Stimulated activated CD8-positive, alpha-beta memory T cell treated with anti-CD3 and anti-CD28 coated beads, Interleukin-12 subunit alpha, Interleukin-12 subunit beta, amount 100 ng/mL, for 1 hour (primary cell): ENCODE data around the gene SLC6A2.
"Not testable (repeated sequence)": the region's sequence is repeated elsewhere in the genome, so short reads cannot be mapped to it uniquely, and the experiment has no call there.

Experiments used
- DNase-seq: peaks from one replicate; pipeline ENCODE4 v3.0.0-alpha.2; 2020; ENCODE audit warnings: low read depth

Gene SLC6A2

DNA sequence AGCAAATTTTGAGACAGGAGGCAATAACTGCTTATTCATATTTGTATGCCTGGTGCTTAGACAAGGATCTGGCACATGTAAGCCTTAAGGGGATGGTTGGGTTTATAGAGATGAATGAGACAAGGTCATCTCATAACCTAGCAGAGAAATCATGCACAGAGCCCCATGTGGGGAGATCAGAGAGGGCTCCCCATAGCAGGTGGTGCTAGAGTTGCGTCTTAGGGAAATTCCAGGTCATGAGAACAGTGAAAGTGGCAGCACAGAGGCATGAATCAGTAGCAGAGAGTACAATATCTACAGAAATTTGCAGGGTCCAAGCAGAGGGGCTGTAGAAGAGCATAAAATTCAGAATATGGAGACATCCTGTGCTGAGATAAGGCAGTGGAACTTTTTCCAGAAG lies 57.3 kb downstream of the SLC6A2 start:
- DNase-seq, result no peak

DNA sequence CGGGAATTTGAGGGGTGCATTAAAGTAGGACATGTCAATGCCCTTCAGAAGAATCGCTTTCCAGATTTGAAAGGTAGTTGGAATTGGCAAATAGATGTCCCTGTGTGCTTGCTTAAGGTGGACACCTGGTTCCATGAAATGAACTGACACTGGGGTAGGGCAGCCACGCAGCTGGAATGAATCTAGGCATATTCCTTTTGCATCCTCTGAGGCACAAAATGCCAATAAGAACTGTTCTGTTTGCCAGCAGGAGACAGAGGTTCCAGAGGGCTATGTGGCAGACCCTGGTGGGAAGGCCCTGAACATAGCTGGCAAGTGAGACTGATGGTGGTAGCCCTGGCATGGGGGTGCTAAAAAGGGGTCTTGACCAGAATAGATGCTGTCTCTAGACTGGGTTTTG lies 61.5 kb downstream of the SLC6A2 start:
- no peak for DNase-seq

- DNase-seq, result no peak
Observed at GRCh38 chr16:55725055-55725777, 69.4 kb downstream of the SLC6A2 start.

- DNase-seq, result no peak
Observed at GRCh38 chr16:55728797-55729196, 73.0 kb downstream of the SLC6A2 start.

GRCh38 chr16:55730115-55730514 lies 74.3 kb downstream of the SLC6A2 start:
- no peak for DNase-seq

DNA sequence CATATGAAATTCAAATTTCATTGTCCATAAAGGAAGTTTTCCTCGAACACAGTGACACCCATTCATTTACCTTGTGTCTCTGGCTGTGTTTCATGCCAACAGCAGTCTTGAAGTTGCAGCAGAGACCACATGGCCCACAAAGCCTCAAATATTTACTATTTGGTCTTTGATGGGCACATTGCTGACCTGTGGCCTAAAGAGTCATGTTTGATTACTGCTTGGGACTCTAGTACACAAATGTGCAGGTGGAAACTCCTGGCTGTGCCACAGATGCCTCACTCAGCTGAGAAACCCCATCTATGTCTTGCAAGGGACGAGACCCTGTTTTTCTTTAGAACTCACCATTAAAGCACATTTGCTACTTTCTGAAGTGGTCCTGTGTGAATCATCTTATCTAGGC lies 76.7 kb downstream of the SLC6A2 start:
- no peak for DNase-seq

- DNase-seq, result no peak
Observed at GRCh38 chr16:55734665-55735064, 78.9 kb downstream of the SLC6A2 start.

GRCh38 chr16:55735120-55735781 lies 79.5 kb downstream of the SLC6A2 start:
- no peak for DNase-seq

- DNase-seq, result no peak
Observed at GRCh38 chr16:55736671-55737070, 80.9 kb downstream of the SLC6A2 start.

DNA sequence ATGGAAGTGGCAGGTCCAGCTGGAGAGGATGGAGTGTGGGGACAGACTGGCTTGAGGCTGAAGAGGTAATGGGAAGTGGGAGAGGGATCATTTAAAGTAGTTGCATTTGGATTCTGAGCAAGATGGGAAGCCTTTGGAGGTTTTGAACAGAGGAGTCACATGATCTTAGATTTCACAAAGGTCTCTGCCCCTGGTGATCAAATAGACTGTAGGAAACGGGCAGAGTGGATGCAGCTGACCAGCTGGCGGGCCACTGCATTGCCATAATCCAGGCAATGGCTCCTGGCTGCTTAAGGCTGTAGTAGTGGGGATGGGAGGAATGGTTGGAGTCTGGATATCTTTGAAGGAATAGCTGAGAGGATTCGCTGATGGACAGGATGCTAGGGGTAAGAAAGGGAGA lies 81.5 kb downstream of the SLC6A2 start:
- DNase-seq, result no peak

- DNase-seq, result no peak
Observed at GRCh38 chr16:55737966-55738365, 82.2 kb downstream of the SLC6A2 start.

- DNase-seq, result no peak
Observed at GRCh38 chr16:55746081-55746480, 90.3 kb downstream of the SLC6A2 start.

DNA sequence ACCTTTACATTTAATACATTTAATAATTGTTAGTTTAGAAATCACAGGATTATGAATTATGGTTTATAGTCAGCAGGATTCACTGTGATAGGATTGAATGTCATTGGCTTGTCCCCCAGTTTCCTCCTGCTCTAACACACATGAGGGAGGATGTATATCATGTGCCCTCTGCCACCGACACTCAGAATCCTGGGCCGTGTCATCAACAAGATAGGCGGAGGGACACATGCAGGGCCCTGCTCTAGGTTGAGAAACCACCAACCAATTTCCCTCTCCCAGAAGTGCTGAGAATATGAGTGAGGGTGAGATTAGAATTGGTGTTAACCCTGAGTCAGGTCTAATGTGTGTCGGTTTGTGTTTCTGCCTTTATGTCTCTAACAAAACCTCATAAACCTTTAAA lies 92.0 kb downstream of the SLC6A2 start:
- DNase-seq, result no peak

DNA sequence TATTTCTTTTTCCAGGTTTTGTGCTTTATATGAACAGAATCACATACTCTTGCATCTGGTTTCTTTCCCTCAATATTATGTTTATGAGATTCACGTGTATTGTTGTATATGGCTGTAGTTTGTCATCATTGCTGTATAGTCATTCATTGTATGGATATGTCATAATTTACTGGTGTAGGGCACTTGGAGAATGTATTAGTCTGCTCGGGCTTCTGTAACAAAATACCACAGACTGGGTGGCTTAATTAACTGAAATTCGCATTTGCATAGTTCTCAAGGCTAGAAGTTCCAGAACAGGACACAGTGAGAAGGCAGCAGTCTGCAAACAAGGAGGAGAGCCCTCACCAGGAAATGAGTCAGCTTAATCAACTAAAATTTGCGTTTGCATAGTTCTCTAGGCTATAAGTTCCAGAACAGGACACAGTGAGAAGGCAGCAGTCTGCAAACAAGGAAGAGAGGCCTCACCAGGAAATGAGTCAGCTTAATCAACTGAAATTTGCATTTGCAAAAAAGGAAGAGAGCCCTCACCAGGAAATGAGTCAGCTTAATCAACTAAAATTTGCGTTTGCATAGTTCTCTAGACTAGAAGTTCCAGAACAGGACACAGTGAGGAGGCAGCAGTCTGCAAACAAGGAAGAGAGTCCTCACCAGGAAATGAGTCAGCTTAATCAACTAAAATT lies 96.8 kb downstream of the SLC6A2 start:
- not testable (repeated sequence) for DNase-seq

DNA sequence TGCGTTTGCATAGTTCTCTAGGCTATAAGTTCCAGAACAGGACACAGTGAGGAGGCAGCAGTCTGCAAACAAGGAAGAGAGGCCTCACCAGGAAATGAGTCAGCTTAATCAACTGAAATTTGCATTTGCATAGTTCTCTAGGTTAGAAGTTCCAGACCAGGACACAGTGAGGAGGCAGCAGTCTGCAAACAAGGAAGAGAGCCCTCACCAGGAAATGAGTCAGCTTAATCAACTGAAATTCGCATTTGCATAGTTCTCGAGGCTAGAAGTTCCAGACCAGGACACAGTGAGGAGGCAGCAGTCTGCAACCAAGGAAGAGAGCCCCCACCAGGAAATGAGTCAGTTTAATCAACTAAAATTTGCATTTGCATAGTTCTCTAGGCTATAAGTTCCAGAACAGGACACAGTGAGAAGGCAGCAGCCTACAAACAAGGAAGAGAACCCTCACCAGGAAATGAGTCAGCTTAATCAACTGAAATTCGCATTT lies 97.4 kb downstream of the SLC6A2 start:
- not testable (repeated sequence) for DNase-seq
